GM12878 (cell line): ENCODE results near the gene HSPA12A. TPM values are rescaled to one million over a fixed set of nuclear protein-coding genes. Genes with fewer than 3 reads are reported as not detected.

ENCODE experiments used
- ATAC-seq: fragments of 200-7000 bp; cut with Tn5 transposase; 3 replicates; pipeline ENCODE4 v1.9.1; 2020; ENCODE audit warnings: mild to moderate bottlenecking, moderate library complexity
- BruUV-seq: library from RNA; stranded (reverse); fragments of 400-500 nt; replicated peaks from 2 replicates; lab custom pipeline; 2021; lab: Mats Ljungman, UMichigan
- CTCF ChIA-PET: fragments of 300-600 bp; sonication (Branson Sonifier 250); formaldehyde crosslinking; extraction: SDS; loops from one replicate; lab custom pipeline; 2021; ENCODE audit warnings: inconsistent platforms; lab: Yijun Ruan, JAX
- POLR2A ChIA-PET: fragments of 350-600 bp; formaldehyde crosslinking; extraction: SDS; loops from one replicate; lab custom pipeline; 2021; ENCODE audit warnings: inconsistent platforms; lab: Charles Lee
- RAD21 ChIA-PET: fragments of 300-600 bp; sonication (Branson Sonifier 250); formaldehyde crosslinking; loops from one replicate; lab custom pipeline; 2023; ENCODE audit warnings: antibody characterized with exemption; ENCODE audit not compliant: unreplicated experiment; lab: Charles Lee
- SMC1A ChIA-PET: fragments of 300-600 bp; sonication (Branson Sonifier 250); formaldehyde crosslinking; loops from one replicate; lab custom pipeline; 2023; ENCODE audit not compliant: unreplicated experiment, uncharacterized antibody; lab: Charles Lee
- DNase-seq: peaks from one replicate; pipeline ENCODE4 v3.0.0-alpha.2; 2011; ENCODE audit warnings: low read depth, low spot score
- FAIRE-seq: peaks from 3 replicates; lab custom pipeline; 2011; peaks lifted over from hg19 to GRCh38; lab: Jason Lieb, UNC
- H2AFZ ChIP-seq: 2 replicates; pipeline ENCODE4 v1.6.0; 2011; ENCODE audit warnings: low read depth, low read length, control low read depth; ENCODE audit not compliant: control insufficient read depth
- H3K27ac ChIP-seq: 2 replicates; pipeline ENCODE4 v1.5.1; 2011; ENCODE audit warnings: control low read depth; ENCODE audit not compliant: control insufficient read depth, insufficient read depth
- H3K27me3 ChIP-seq, 2 experiments: replicated peaks in 1 of 2; 2 replicates each; pipeline versions ENCODE4 v1.6.0 to v1.6.1; 2011; ENCODE audit warnings: low read length in 1 of 2; ENCODE audit not compliant: control insufficient read depth in 2 of 2, insufficient read depth in 2 of 2
- H3K36me3 ChIP-seq, 2 experiments: 2 replicates each; pipeline ENCODE4 v1.5.1; 2011; ENCODE audit warnings: low read length in 1 of 2; ENCODE audit not compliant: control insufficient read depth in 2 of 2, insufficient read depth in 2 of 2
- H3K4me1 ChIP-seq: 2 replicates; pipeline ENCODE4 v1.6.1; 2011; ENCODE audit warnings: mild to moderate bottlenecking, low read length, moderate library complexity, mixed read lengths; ENCODE audit not compliant: control insufficient read depth, insufficient read depth
- H3K4me2 ChIP-seq: 2 replicates; pipeline ENCODE4 v1.6.0; 2011; ENCODE audit warnings: control low read depth; ENCODE audit not compliant: control insufficient read depth, insufficient read depth
- H3K4me3 ChIP-seq: fragments of 200-600 bp; sonication (generic); 2 replicates; pipeline ENCODE4 v1.5.1; 2016
- H3K79me2 ChIP-seq: 2 replicates; pipeline ENCODE4 v1.6.0; 2011; ENCODE audit warnings: low read length; ENCODE audit not compliant: control insufficient read depth, insufficient read depth
- H3K9ac ChIP-seq: 2 replicates; pipeline ENCODE4 v1.8.0; 2011; ENCODE audit warnings: low read length, control low read depth, mixed read lengths; ENCODE audit not compliant: control insufficient read depth, insufficient read depth
- H3K9me3 ChIP-seq: replicated peaks from 3 replicates; pipeline ENCODE4 v1.5.1; 2011; ENCODE audit warnings: mild to moderate bottlenecking, low read length; ENCODE audit not compliant: control insufficient read depth, insufficient read depth
- H4K20me1 ChIP-seq: 2 replicates; pipeline ENCODE4 v1.6.0; 2011; ENCODE audit not compliant: control insufficient read depth, insufficient read depth
- BACH1 ChIP-seq: fragments of 450-650 bp; IDR thresholded peaks from 2 replicates; pipeline ENCODE4 v1.6.1; 2017; ENCODE audit warnings: mild to moderate bottlenecking, borderline replicate concordance
- CBX5 ChIP-seq: sonication (generic); IDR thresholded peaks from 2 replicates; pipeline ENCODE4 v1.6.1; 2016; ENCODE audit warnings: low read depth, moderate library complexity, mild to moderate bottlenecking, inconsistent platforms
- CEBPB ChIP-seq, 2 experiments: fragments of 150-350 bp in 1 of 2; IDR thresholded peaks; 2 replicates each; pipeline ENCODE4 v1.6.1; 2012 to 2014; ENCODE audit warnings: low read depth in 2 of 2, low read length in 2 of 2, borderline replicate concordance in 1 of 2, inconsistent platforms in 1 of 2
- E2F8 ChIP-seq: fragments of 450-650 bp; IDR thresholded peaks from 2 replicates; pipeline ENCODE4 v1.6.1; 2018; ENCODE audit warnings: mild to moderate bottlenecking, low read depth, moderate library complexity; ENCODE audit not compliant: partially characterized antibody
- EP300 ChIP-seq, 2 experiments: fragments of 150-350 bp in 1 of 2; IDR thresholded peaks; 2 replicates each; pipeline ENCODE4 v1.6.1; 2011 to 2012; ENCODE audit warnings: low read depth in 2 of 2, low read length in 2 of 2, borderline replicate concordance in 1 of 2, improper control_type of control experiment in 1 of 2, inconsistent platforms in 1 of 2; ENCODE audit not compliant: control insufficient read depth in 1 of 2
- ESRRA ChIP-seq: IDR thresholded peaks from 2 replicates; pipeline ENCODE4 v1.6.1; 2012; ENCODE audit warnings: mild to moderate bottlenecking, low read length, improper control_type of control experiment
- EZH2 ChIP-seq: IDR thresholded peaks from 2 replicates; pipeline ENCODE4 v1.6.1; 2012; ENCODE audit warnings: low read depth, mild to moderate bottlenecking, control low read depth, inconsistent platforms, low read length, borderline replicate concordance; ENCODE audit not compliant: control insufficient read depth
- HDAC6 ChIP-seq: fragments of 200-600 bp; sonication (generic); IDR thresholded peaks from one replicate; pipeline ENCODE4 v1.8.0; 2017; ENCODE audit warnings: antibody characterized with exemption; ENCODE audit not compliant: unreplicated experiment
- HDGF ChIP-seq: fragments of 450-650 bp; IDR thresholded peaks from 2 replicates; pipeline ENCODE4 v1.6.1; 2016; ENCODE audit warnings: antibody characterized with exemption
- JUND ChIP-seq: IDR thresholded peaks from 2 replicates; pipeline ENCODE4 v1.6.1; 2012; ENCODE audit warnings: low read depth, mild to moderate bottlenecking, low read length, improper control_type of control experiment, moderate library complexity
- MTA2 ChIP-seq: fragments of 450-650 bp; IDR thresholded peaks from 2 replicates; pipeline ENCODE4 v1.6.1; 2016; ENCODE audit warnings: low read depth, mild to moderate bottlenecking, moderate library complexity
- MYC ChIP-seq: IDR thresholded peaks from 2 replicates; pipeline ENCODE4 v1.6.1; 2011; ENCODE audit warnings: mild to moderate bottlenecking, low read length, moderate library complexity, inconsistent platforms; ENCODE audit not compliant: insufficient read depth, insufficient replicate concordance, insufficient read length, severe bottlenecking
- SMAD5 ChIP-seq: IDR thresholded peaks from 2 replicates; pipeline ENCODE4 v1.6.1; 2016; ENCODE audit warnings: antibody characterized with exemption, low read depth
- USF1 ChIP-seq: IDR thresholded peaks from 2 replicates; pipeline ENCODE4 v1.6.1; 2011; ENCODE audit warnings: borderline replicate concordance, low read depth, mild to moderate bottlenecking, moderate library complexity, mixed read lengths, low read length; ENCODE audit not compliant: insufficient read depth; ENCODE audit errors: extremely low read length
- ZNF687 ChIP-seq: fragments of 450-650 bp; IDR thresholded peaks from 2 replicates; pipeline ENCODE4 v1.6.1; 2017; ENCODE audit warnings: mild to moderate bottlenecking, moderate library complexity
- WGBS: methylation state at CpG from one replicate; pipeline ENCODE4 v1.1.6; 2016; ENCODE audit warnings: low lambda C conversion rate; ENCODE audit not compliant: insufficient replicate concordance, insufficient coverage; ENCODE audit errors: missing lambda C conversion rate; 5-methylcytosine and 5-hydroxymethylcytosine counted together
- in situ Hi-C: fragments of 300-500 bp; cut with MboI; formaldehyde crosslinking; loops from 9 replicates; pipeline ENCODE4 v1.14.3; 2018; ENCODE audit warnings: mixed read lengths
- intact Hi-C: fragments of 100-400 bp; cut with micrococcal nuclease; formaldehyde crosslinking; loops from one replicate; pipeline ENCODE4 v1.14.2; 2022; ENCODE audit not compliant: unreplicated experiment
- polyA plus RNA-seq, 11 experiments: library from polyadenylated mRNA; depleted of rRNA in 4 of 11; unstranded in 6 of 11; stranded (reverse) in 5 of 11; fragments of >200 nt; fragmentation: Nextera tagmentation in 4 of 11; fragmentation: Illumina TruSeq in 1 of 11; extraction: Ambion mirVana in 4 of 11; extraction: Trizol in 1 of 11; gene quantifications; 1 replicate in 1 of 11; 2 replicates in 10 of 11; pipeline versions ENCODE4 v1.2.1 to v1.2.3, GENCODE V29; 2011 to 2016; ENCODE audit warnings: inconsistent platforms in 2 of 11, missing spikeins in 2 of 11, low read depth in 1 of 11
- total RNA-seq, 4 experiments: library from RNA; depleted of rRNA in 3 of 4; stranded (reverse); fragments of >200 nt in 3 of 4; fragmentation: Illumina TruSeq in 1 of 4; extraction: Trizol in 1 of 4; gene quantifications; 2 replicates each; pipeline versions ENCODE4 v1.2.1 to v1.2.3, GENCODE V29; 2013 to 2021

HSPA12A gene
- total and polyA plus RNA-seq, 10 of the 15 experiments (the other 5 are each of a cell fraction or from before 2014, with no cell fraction given) = 0.90 to 20.2 (median 2.8) TPM

GRCh38 chr10:116686632-116687031 lies 55.7 kb downstream of the HSPA12A start:
- ChIA-PET RAD21 (no interaction called here), CTCF (interaction anchor here (0.7 to 3.1 kb wide), 2 partner anchors 102 to 488 kb away, joined by 3 to 10 read pairs; no protein-coding TSS in a partner anchor), POLR2A (no interaction called here), SMC1A (interaction anchor here (0.6 to 1.2 kb wide), 2 partner anchors 102 to 482 kb away, joined by 3 read pairs; no protein-coding TSS in a partner anchor)
- Histone ChIP-seq H3K79me2 (no peaks in the 10 kb centered on the region), H3K27ac (no peak overlapping the region), H3K4me2 (no peak overlapping the region), H3K4me3 (no peak overlapping the region), H3K9ac (no peak overlapping the region), H3K27me3 (no peaks in the 10 kb centered on the region), H3K4me1 (no peaks in the 10 kb centered on the region), H4K20me1 (no peaks in the 10 kb centered on the region), H3K9me3 (no peaks in the 10 kb centered on the region), H2AFZ (no peak overlapping the region), H3K36me3 (no peaks in the 10 kb centered on the region)
- TF ChIP-seq EZH2 = no peak
- no peak for TF ChIP-seq MTA2
- no peak for TF ChIP-seq USF1
- TF ChIP-seq HDAC6 = no peak
- TF ChIP-seq JUND = no peak
- no peak for TF ChIP-seq SMAD5
- no peak for TF ChIP-seq CEBPB (IDR thresholded peaks at IDR 0.05; ENCODE audit: borderline replicate concordance in 1 of 2, low read depth in 2 of 2, low read length in 2 of 2)
- no peak for TF ChIP-seq ESRRA
- no peak for TF ChIP-seq ZNF687
- no peak for TF ChIP-seq CBX5
- TF ChIP-seq HDGF = no peak
- no peak for TF ChIP-seq E2F8
- TF ChIP-seq EP300 (IDR thresholded peaks at IDR 0.05; ENCODE audit: borderline replicate concordance in 1 of 2, control insufficient read depth in 1 of 2, low read depth in 2 of 2, low read length in 2 of 2) = no peak
- no peak for TF ChIP-seq MYC
- no peak for TF ChIP-seq BACH1
- no peak for FAIRE-seq
- in situ Hi-C loops = loop anchor here (10.0 kb wide), 1 partner anchor 98 kb away; no protein-coding TSS in a partner anchor
- intact Hi-C loops = no loop called here
- no peak for ATAC-seq
- no peak for DNase-seq
- BruUV-seq = no TSS peak
- WGBS = 33% methylated on average over 3 of the region's 3 CpGs
